ENCODE data around the gene KIFAP3. TPM values are rescaled to one million over a fixed set of nuclear protein-coding genes. Genes with fewer than 3 reads are reported as not detected.
"Not testable (repeated sequence)": the region's sequence is repeated elsewhere in the genome, so short reads cannot be mapped to it uniquely, and the experiment has no call there.

Gene KIFAP3
- 10 to 100 TPM; 22.5 to 42.8 (median 36.2) TPM for total RNA-seq
- long read RNA-seq, donor 1, transcript KIFAP3-201 (20 exons, 2,957 nt): major isoform, 19 of 33 reads
- long read RNA-seq, donor 1, partial matches to known transcripts: 5 of 33 reads
- long read RNA-seq, donor 1, other reads (novel, unspliced or antisense): 8 of 33 reads
- long read RNA-seq, donor 2, partial matches to known transcripts: 4 of 8 reads
- long read RNA-seq, donor 2, other reads (novel, unspliced or antisense): 1 of 8 reads

DNA sequence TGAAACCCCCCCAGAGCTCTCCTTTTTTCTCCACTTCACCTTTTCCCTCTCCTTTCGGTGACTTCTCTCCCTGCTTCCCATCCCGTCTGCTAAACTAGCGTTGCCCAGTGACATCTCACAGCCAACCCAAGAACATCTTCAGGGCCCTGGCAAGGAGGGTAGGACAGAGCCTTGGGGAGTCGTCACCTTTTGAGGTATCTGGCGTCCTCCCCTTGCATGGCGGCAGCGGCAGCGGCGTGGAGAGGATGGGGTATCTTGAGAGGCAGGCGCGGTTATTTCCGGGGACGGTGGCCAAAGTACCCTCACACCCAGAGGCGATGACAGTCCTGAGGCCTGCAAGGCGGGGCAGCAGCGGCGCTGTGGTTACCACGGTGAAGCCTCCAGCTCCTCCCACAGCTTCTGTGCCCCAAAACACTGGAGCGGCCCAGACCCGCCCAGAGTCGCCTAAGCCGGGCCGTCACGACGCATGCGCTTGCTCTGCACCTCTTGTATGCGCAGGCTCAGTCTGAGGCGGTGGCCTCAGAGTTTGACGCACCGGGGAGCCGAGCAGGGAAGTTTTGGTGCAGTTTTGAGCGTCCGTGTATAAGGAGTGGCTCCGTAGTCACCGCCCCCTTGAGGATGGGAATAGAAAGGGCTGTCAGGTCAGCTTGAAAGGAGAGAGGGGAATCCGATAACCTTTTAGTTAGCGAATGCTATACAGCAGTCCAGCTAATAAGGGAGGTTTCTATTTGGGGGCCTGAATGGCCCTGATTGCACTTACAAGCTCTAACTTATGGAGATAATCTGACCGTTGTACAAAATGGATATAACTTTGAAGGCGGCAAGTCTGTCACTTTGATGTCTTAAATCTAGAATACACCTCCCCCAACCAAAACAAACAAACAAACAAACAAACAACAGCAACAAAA lies at the start of gene KIFAP3:
Gene KIFAP3 (minus strand): TSS at position 446 of the 908 bp plus-strand sequence. CDS start 228 bp downstream, at position 218.
- Histone ChIP-seq H3K9me3 (peaks cover 9% of the 10 kb centered on the region), H3K36me3 (ENCODE audit: low read depth) (no peaks in the 10 kb centered on the region), H3K4me1 (ENCODE audit: low read depth) (peaks cover 12% of the 10 kb centered on the region), H3K4me3 (peak within 1 kb of the TSS; percentile 24)
- peak; percentile 100 for ATAC-seq
- TF ChIP-seq, protein P1, sequence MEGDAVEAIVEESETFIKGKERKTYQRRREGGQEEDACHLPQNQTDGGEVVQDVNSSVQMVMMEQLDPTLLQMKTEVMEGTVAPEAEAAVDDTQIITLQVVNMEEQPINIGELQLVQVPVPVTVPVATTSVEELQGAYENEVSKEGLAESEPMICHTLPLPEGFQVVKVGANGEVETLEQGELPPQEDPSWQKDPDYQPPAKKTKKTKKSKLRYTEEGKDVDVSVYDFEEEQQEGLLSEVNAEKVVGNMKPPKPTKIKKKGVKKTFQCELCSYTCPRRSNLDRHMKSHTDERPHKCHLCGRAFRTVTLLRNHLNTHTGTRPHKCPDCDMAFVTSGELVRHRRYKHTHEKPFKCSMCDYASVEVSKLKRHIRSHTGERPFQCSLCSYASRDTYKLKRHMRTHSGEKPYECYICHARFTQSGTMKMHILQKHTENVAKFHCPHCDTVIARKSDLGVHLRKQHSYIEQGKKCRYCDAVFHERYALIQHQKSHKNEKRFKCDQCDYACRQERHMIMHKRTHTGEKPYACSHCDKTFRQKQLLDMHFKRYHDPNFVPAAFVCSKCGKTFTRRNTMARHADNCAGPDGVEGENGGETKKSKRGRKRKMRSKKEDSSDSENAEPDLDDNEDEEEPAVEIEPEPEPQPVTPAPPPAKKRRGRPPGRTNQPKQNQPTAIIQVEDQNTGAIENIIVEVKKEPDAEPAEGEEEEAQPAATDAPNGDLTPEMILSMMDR (IDR thresholded peaks at IDR 0.05): peak; percentile 57
- intact Hi-C loops (cut with DNase I, micrococcal nuclease): no loop called here
- DNase-seq: peak; percentile 96 to 99 (median 98)

DNA sequence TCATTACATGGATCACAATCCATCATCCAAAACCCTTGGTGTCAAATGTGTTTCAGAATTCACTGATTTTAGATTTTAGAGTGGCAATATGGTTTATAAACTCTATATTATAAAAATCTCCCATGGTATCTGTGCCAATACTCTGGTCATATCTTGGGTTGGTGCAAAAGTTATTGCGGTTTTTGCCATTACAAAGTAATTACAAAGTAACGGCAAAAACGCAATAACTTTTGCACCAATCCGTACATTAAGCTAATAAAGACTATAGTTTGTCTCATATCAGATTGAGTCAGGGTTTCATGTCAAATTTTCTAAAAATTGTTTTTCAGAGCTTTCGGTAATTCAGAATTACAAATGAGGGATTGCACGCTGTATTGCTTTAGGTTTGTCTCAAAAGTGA lies 47.9 kb upstream of the KIFAP3 start:
- H3K36me3 ChIP-seq (ENCODE audit: low read depth): no peaks in the 10 kb centered on the region
- intact Hi-C loops (cut with DNase I, micrococcal nuclease): no loop called here
- DNase-seq: no peak
- H3K4me1 ChIP-seq (ENCODE audit: low read depth): no peaks in the 10 kb centered on the region
- no peak for ATAC-seq
- H3K9me3 ChIP-seq: no peaks in the 10 kb centered on the region
- H3K4me3 ChIP-seq: no peak overlapping the region
- TF ChIP-seq, protein P1 (IDR thresholded peaks at IDR 0.05): no peak

DNA sequence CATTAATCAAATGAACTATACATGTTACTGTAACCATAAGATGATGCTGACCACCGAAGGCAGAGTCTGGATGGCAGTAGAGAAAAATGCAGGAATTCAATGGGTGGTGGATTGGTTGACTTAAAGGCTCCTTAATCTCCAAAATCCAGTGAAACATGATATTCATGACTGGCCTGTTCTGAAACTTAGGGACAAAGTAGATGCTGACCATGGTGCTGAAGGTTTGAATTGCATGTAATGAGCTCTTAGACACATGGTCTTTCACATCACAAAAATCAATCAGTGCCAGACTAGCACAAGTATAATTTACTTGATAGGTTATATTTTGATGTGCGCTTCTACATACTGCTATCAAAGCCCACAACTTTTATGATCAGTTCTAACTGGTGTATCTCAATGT lies 40.4 kb upstream of the KIFAP3 start:
- no peaks in the 10 kb centered on the region for H3K9me3 ChIP-seq
- TF ChIP-seq, protein P1 (IDR thresholded peaks at IDR 0.05): no peak
- peak in 1 of 3 donors; percentile 5 for DNase-seq
- ATAC-seq: no peak
- H3K36me3 ChIP-seq (ENCODE audit: low read depth): no peaks in the 10 kb centered on the region
- no peak overlapping the region for H3K4me3 ChIP-seq
- intact Hi-C loops (cut with DNase I, micrococcal nuclease): no loop called here
- no peaks in the 10 kb centered on the region for H3K4me1 ChIP-seq (ENCODE audit: low read depth)

DNA sequence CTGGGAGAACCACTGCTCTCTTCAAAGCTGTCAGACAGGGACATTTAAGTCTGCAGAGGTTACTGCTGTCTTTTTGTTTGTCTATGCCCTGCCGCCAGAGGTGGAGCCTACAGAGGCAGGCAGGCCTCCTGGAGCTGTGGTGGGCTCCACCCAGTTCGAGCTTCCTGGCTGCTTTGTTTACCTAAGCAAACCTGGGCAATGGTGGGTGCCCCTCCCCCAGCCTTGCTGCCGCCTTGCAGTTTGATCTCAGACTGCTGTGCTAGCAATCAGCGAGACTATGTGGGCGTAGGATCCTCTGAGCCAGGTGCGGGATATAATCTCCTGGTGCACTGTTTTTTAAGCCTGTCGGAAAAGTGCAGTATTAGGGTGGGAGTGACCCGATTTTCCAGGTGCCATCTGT lies 38.6 kb upstream of the KIFAP3 start:
- DNase-seq; H3K4me1 ChIP-seq (ENCODE audit: low read depth); H3K4me3 ChIP-seq; ATAC-seq; H3K9me3 ChIP-seq; intact Hi-C loops (cut with DNase I, micrococcal nuclease); H3K36me3 ChIP-seq (ENCODE audit: low read depth): not testable (repeated sequence)

DNA sequence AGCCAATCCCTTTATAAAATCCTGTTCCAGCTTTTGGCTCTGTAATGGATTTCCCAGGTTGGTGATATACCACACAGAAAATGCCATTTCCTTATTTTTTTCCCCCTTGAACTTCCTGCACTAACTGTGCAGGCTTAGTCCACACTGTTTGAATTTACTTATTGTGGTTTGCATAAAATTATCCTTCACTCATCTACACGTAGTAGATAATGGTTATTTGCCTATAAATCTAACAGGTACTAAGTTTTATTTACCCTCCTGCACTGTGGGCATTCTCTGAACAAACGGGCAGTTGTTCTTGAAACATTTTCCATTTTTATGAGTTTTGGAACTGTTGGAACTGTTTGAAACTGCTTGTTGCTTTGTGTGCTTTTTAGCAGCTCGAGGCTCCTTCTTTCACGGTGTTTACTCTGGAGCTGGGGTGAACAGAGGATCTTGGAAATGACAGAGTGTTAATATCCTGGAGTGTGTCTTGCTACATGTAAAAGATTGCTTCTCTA lies 23.0 kb upstream of the KIFAP3 start:
- TF ChIP-seq, protein P1 (IDR thresholded peaks at IDR 0.05): no peak
- Histone ChIP-seq H3K36me3 (ENCODE audit: low read depth) (no peaks in the 10 kb centered on the region), H3K4me1 (ENCODE audit: low read depth) (peaks cover 5% of the 10 kb centered on the region), H3K4me3 (no peak overlapping the region), H3K9me3 (no peaks in the 10 kb centered on the region)
- ATAC-seq (peak; percentile 93), DNase-seq (peak in 1 of 3 donors; percentile 19)
- intact Hi-C loops (cut with DNase I, micrococcal nuclease): no loop called here
